ENCODE data around the gene GFOD1.

The GFOD1 gene

GRCh38 chr6:13470238-13471140, 16.9 kb downstream of the GFOD1 start:
- no peak for DNase-seq (ENCODE audit: low read depth)
- no peak for TF ChIP-seq CTCF (conservative IDR thresholded peaks at IDR 0.05; ENCODE audit: low read length)
- no peak overlapping the region for H3K4me3 ChIP-seq (ENCODE audit: low read length)

GRCh38 chr6:13469693-13470092, 17.7 kb downstream of the GFOD1 start:
- TF ChIP-seq CTCF (conservative IDR thresholded peaks at IDR 0.05; ENCODE audit: low read length): no peak
- no peak for DNase-seq (ENCODE audit: low read depth)

GRCh38 chr6:13468839-13469238, 18.6 kb downstream of the GFOD1 start:
- H3K4me3 ChIP-seq (ENCODE audit: low read length): no peak overlapping the region
- DNase-seq (ENCODE audit: low read depth): no peak
- TF ChIP-seq CTCF (conservative IDR thresholded peaks at IDR 0.05; ENCODE audit: low read length): no peak

More at GRCh38 chr6:13469693-13470092, 17.7 kb downstream of the GFOD1 start:
- H3K4me3 ChIP-seq (ENCODE audit: low read length): no peak overlapping the region

DNA sequence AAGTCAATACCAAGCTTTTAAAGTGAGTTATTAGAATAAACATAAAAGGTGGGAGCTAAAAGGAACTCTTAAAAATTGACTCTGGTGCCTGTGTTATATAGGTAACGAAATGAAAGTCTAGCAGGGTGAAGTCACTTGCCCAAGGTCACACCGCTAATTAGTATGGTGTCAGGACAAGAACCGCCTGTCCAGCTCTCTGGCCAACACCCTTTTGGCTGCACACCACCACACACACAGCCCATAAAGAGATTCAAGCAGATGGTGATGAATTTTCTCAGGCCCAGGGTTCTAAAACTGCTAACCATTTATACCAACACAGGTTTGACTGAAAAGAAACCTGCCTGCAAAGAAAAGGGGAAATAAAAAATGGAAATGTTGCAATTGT, 20.2 kb downstream of the GFOD1 start:
- TF ChIP-seq CTCF (conservative IDR thresholded peaks at IDR 0.05; ENCODE audit: low read length): no peak
- no peak for DNase-seq (ENCODE audit: low read depth)
- H3K4me3 ChIP-seq (ENCODE audit: low read length): no peak overlapping the region

DNA sequence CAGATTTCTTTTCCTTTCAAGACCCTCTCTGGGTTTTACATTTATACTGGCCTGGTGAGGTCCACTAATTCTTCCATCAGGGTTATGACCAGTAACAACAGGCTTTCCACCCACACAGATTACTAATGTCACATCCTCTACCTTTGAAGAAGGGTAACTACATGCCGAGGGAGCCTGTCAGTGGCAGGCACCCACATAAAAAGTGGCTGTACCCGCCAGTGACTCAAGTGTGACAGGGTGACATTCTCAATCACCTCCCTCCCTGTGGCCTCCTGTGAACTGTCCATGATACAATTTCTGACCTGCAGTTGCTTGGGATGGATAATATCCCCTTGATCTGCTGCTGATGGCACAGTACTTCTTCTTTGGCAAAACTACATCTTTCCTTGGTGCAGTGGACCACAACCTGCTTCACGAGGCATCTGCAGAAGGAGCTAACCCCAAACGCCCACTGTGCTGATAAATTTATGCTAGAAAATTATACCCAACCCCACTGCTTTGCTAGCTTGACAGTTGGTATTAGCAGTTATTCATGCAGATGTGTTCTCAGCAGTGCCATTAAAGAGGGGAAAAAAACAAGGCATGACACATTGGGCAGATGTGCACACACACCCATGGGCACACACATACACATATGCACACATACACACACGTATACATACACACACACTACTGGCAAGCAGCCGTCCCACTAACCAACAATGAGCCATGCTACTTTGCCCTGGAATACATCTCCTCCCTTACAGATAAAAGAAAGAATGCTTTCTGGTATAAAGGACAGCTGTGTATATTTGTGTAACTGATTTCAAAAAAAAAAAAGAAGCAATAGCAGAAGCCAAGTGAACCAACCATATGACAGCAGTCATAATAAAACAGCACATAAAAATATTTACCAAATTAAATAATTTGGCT, 20.8 kb downstream of the GFOD1 start:
- no peak overlapping the region for H3K4me3 ChIP-seq (ENCODE audit: low read length)
- TF ChIP-seq CTCF (conservative IDR thresholded peaks at IDR 0.05; ENCODE audit: low read length): no peak
- DNase-seq (ENCODE audit: low read depth): no peak

- DNase-seq (ENCODE audit: low read depth): no peak
- H3K4me3 ChIP-seq (ENCODE audit: low read length): no peak overlapping the region
- TF ChIP-seq CTCF (conservative IDR thresholded peaks at IDR 0.05; ENCODE audit: low read length): no peak
Observed at GRCh38 chr6:13465734-13466133, 21.7 kb downstream of the GFOD1 start.
